OCI-LY7 (cell line): ENCODE results near the gene SS18. TPM values are rescaled to one million over a fixed set of nuclear protein-coding genes. Genes with fewer than 3 reads are reported as not detected.

ENCODE experiments used
- total RNA-seq, 2 experiments: library from RNA; depleted of rRNA in 1 of 2; stranded (reverse); fragments of >200 nt in 1 of 2; shearing (Covaris generic) in 1 of 2; gene quantifications; 2 replicates each; pipeline ENCODE4 v1.2.3, GENCODE V29; 2014 to 2022

Gene SS18
- total RNA-seq, 2 experiments from 2014 or later: 155 to 192 TPM

Other genes starting within 250 kb of the SS18 start
- 0.13 TPM in 1 of 2 replicates, not detected in the other for gene PSMA8, start 43.3 kb upstream of the SS18 start, total RNA-seq (2014; rRNA removed; shearing (Covaris generic))
- 0.19 and 0.37 TPM in 2 replicates for gene PSMA8, start 43.3 kb upstream of the SS18 start, total RNA-seq (2022)
- gene TAF4B, start 135.8 kb upstream of the SS18 start, total RNA-seq (2014; rRNA removed; shearing (Covaris generic)): 48.7 and 52.3 TPM in 2 replicates
- gene TAF4B, start 135.8 kb upstream of the SS18 start, total RNA-seq (2022): 50.1 and 54.6 TPM in 2 replicates